T-helper 1 cell (primary cell): ENCODE results near the gene CRACR2B.

Source experiments
- DNase-seq, 5 donors: peaks; one replicate each; pipeline ENCODE4 v3.0.0-alpha.2; 2012 to 2020

CRACR2B gene

DNA sequence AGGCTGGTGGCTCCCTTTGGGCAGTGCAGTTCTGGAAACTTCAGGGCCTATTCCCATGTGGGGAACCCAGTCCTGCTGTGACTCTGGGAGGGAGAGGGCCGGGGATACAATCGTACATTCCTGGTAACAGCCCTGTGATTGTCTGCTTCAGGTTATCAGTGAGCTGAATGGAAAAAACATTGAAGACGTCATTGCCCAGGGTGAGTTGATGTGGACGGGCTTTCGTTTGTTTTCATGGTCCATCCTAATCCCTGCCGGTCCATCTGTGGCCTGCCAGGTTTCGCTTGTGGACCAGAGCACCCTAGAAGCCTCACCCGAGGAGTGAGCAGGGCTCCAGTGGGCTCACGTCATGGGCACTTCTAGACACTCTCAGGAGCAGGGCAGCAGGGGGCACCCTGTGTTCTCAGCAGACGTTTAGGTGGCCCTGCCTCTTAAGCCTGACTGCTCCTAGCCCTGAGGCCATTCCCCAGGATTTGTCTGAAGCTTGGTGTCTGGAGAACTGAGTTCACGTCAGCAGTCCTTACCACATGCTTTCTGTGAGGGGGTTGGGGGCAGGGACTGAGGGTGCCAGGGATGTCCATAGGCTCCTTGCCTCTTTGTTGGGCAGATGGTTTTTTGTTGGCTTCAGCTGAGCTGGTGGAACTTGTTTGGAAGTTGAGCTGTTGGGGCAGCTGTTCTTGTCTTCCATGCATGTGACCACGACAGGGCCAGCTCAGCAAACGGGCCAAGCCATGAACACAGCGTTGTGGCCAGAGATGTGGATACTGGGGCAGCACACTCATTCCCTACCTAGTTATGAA, 16.1 kb upstream of the CRACR2B start:
- DNase-seq, result no peak

DNA sequence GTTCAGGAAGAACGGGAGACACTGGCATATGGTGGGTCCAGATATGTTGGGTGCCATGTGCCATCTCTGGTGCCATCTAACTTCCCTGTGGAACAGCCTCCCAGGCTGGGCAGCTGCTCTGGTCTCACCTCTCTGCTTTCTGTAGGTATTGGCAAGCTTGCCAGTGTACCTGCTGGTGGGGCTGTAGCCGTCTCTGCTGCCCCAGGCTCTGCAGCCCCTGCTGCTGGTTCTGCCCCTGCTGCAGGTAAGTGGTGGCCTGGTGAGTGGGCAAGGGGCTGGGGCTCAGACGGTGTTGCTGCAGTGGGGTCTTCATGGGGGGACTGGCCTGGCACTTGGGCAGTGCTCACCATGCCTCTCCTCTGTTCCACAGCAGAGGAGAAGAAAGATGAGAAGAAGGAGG, 15.3 kb upstream of the CRACR2B start:
- DNase-seq, result no peak

DNA sequence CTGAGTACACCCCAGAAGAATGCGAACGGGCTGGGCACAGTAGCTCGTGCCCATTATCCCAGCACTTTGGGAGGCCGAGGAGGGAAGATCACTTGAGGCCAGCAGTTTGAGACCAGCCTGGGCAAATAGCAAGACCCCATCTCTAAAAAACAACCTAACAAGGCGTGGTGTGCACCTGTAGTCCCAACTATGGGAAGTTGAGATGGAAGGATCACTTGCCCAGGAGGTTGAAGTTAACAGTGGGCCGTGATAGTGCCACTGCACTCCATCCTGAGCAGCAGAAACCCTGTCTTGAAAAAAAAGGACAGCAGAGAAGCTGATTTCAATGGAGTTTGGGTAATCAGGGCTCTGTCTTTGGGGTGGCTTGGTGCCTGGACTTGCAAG, 14.7 kb upstream of the CRACR2B start:
- no peak for DNase-seq

DNA sequence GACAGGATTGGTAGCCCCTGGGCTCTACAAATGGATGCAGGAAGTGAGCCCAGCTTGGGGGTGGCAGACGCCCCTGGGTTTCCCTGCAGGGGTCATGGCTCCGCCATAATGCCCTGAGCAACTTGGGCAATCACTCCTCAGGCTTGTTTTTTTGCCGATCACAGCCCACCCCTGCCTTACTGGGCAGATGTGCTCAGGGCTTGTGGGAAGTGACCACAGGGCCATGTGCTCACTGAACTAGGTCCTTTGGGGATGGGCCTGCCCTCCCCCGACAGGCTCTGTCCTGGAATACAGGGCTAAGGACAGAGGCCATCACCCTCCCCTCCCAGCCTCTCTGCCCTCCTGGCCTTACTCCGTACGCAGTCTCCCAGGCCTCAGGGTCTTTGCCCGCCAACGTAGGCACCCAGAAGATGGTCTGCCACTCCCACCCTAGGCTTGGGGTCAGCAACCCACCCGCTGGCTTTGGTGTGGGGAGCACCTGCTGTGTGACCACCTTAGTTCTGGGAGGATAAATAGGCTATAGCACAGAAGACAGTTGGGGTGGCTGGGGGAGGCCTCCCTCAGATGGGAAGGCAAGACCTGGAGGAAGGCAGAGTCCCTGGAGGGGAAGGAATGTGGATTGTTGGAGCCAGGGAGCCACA, 14.1 kb upstream of the CRACR2B start:
- DNase-seq, result no peak

DNA sequence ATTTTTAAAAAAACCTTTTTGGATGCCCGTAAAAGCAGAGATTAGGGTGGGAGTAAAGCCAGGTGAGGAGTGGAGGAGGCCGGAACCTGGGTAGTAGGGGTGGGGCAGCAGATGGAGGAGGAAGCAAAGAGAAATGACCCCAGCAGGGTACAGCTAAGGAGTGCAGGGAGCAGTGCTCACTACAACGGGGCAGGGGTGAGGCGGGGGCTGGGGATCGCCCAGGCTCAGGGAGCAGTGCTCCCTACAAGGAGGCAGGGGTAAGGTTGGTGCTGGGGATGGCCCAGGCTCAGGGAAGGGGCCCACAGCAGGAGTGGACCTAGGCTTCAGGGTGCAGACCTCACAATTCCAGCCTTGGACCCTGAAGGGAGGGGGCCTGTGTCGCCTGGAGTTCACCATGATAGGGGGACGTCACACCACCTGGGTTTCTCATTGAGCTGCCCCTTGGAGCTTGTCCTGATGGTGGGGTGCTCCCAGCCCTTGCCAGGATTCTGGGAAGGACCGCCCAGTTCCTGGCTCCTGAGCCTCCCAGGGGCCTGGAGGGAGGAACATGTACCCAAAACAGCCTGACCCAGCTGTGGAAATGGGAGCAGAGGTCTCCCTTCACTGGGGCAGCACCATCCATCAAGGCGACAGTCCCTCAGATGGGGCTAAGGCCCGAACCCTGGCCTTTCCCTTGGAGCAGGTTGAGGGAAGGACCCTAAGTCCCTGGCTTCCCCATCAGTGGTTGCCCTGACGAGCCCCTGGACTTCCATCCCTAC, 11.9 kb upstream of the CRACR2B start:
- no peak for DNase-seq

DNA sequence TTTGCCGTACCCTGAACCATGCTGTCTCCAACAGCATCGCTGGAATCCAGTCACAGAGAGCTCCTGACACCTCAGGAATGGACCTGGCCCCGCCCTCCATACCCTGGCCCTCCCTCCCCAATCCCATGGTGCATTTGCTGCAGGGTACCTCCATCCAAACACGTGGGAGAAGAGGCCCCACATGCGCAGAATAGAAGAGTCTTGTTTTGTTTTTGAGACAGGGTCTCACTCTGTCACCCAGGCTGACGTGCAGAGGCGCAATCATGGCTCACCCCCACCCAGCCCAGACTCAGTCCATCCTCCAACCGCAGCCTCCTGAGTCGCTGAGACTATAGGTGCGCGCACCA, 11.3 kb upstream of the CRACR2B start:
- DNase-seq, result no peak

DNA sequence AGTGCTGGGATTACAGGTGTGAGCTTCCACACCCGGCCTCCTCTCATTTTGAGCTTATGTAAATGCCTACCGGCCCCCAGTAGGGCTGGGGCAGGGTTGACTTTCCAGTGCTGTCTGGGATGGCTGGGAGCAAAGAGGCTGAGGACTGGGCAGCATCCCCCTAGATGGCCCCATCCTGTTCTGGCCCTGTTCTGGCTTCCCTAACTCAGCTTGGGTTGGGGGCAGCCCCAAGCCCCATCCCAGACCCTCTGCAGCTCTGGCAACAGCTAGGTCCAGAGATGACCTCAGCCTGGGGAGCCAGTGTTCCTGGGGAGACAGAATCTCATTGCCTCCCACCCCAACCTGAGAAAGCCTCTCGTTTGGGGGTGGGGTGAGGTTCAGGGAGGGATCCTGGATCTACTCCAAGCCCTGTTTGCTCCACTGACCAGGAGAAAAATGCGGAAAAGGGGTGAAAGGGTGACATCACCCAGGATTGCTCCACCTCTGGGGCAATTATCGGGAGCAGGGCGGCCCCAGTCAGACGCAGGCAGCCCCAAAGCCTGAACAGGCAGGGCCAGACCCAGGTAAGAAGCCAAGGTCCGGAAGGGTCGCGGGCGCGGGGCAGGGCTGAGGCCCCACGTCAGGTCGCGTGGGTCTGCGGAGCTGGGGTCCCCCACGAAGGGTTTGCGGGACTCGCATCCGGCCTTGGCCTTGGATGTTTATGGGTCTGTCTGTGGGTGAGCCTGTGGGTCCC, 9.2 kb upstream of the CRACR2B start, which contains the start of gene PNPLA2:
Gene PNPLA2, plus strand, starts transcription at position 519 of the 733 bp plus-strand sequence. CDS start 805 bp downstream, outside the sequence.
- no peak for DNase-seq

DNA sequence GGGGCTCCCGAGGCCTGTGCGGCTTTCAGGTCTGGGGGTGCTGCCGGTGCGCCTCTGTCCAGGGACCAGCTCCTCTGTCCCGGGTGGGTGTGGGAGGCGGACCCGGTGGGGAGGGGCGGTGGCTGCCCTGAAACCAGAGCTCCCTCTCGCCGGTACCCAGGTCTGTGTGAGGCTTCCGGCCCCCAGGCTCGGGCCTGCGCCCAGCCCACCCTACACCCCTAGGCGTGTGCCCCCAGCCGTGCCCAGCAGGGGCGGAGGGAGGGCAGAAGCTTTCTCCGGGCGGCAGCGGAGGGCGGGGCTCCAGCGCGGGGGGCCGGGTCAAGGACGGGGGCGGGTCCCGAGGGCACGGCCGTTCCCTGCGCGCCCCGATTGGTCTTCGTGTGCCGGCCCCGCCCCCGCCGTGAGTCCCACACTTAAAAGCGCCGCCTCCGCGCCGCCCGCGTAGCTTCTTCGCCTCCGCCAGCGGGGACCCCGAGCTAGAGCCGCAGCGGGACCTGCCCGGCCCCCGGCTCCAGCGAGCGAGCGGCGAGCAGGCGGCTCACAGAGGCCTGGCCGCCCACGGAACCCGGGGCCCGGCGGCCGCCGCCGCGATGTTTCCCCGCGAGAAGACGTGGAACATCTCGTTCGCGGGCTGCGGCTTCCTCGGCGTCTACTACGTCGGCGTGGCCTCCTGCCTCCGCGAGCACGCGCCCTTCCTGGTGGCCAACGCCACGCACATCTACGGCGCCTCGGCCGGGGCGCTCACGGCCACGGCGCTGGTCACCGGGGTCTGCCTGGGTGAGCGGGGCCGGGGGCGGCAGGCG, 8.4 kb upstream of the CRACR2B start:
- DNase-seq, result peak; percentile 87 to 92 (median 90)

DNA sequence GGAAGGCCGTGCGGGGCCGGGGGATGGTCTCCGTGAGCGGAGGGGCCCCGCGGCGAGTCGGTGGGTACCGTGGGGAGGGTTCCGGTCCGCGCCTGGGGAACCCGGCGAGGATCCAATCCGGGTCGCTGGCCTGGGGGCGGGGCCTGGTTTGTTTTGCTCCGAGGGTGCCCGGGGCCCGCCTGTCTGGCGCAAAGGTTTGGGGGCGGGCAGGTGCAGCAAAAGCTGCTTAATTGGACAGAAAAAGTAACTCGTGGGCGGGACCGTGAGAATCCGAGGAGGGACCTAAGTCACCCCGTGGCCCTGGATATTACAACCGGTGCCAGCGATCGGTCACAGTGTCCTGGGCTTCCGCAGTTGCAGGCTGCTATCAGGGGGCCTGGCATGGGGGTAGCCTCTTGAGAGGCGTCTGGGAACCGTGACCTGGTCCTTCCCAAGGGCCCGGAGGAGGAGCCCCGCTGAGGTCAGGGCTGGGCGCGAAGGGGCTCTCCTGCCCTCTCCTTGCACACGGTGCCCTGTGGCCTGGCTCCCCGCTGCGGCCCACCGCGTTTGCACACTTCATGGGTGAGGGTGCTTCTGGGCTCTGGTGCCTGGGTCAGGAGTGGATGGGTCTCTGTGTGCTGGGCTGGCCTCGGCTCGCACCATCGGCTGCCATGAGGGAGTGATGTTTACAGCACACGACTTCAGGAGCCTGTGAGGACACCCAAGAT, 7.6 kb upstream of the CRACR2B start:
- peak; percentile 90 to 97 (median 94) for DNase-seq

DNA sequence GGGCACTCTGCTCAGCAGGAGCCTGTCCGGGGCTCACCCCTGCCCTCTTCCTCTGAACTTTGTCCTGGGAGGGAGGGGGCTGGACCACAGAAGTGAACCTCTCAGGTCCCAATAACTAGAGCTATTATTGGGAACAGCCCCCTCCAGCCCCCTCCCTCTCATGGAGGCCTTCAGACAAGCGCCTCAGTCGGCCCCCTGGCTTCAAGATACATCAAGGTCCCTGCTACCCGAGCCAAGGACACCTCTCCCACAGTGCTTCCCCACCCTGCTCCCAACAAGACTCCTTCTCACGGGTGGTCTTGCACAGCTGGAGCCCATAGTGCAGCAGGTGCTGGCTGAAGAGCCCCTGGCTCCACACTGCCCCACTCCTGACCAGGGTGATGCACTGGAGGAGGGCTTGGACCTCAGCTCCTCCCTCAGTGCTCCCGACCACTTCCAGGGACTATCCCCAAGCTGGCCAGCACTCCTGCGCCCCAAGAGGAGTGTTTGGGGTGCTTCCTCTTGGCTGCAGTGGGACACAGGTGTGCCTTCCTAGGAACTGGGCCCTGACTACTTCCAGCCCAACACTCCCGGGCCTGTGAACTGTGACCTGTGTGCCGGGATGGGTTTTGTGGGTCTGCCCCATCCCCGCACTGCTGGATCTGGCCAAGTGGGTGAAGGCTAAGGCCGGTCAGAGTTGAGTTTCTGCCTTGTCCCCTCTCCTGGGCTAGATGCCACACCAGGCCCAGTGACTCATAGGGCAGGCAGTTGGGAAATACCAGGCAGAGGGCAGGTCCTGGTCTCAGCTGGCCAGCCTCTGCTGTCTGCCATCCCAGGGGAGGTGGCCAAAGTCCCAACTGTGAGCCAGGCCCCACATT, 6.8 kb upstream of the CRACR2B start:
- DNase-seq, result no peak

DNA sequence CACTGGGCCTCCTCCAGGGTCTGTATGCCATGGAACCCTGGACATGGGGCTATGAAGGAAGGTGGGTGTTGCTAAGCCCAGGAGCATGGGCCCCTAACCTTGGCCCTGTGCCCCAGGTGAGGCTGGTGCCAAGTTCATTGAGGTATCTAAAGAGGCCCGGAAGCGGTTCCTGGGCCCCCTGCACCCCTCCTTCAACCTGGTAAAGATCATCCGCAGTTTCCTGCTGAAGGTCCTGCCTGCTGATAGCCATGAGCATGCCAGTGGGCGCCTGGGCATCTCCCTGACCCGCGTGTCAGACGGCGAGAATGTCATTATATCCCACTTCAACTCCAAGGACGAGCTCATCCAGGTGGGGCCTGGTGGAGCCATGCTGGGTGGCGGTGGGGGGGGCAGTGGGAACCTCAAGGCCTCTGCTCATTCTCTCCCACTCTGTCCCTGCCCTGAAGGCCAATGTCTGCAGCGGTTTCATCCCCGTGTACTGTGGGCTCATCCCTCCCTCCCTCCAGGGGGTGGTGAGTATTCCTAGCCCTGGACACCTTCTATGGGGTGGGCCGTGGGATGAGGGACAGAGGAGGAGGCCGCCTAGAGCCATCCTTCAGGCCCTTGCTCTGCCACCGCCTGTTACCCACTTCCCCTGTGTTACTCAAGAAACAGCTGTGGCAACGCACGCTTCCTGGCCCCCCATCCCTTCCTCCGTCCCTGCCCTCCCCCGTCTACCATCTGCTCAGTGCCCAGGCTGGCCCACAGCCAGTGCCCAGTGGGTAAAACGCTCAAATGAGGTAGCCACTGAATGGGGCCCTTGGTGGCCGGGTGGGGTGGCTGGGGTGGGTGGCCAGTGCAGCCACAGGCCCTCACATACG, 6.0 kb upstream of the CRACR2B start:
- no peak for DNase-seq

DNA sequence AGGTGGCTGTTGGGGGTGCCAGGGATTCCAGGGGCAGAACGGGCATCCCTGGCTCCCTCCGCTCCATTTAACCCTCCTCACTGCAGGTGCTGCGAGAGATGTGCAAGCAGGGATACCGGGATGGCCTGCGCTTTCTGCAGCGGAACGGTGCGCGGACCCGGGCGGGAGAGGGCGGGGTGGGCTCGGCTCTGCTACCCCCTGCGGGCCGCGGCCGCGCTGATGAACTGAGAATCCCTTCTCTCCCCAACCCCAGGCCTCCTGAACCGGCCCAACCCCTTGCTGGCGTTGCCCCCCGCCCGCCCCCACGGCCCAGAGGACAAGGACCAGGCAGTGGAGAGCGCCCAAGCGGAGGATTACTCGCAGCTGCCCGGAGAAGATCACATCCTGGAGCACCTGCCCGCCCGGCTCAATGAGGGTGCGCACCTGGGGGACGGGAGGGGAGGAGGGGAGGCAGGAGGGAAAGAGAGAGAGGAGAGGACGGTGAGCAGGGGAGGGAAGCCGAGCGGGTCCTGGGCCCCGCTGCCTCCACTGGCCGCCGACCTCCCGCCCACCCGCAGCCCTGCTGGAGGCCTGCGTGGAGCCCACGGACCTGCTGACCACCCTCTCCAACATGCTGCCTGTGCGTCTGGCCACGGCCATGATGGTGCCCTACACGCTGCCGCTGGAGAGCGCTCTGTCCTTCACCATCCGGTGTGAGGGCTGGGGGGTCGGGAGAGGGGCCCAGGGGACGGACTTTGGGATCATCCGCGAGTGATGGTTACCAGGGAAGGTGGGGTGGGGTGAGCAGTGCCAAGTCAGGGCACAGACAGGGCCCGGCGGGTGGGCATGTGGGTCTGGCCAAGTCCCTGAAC, 4.1 kb upstream of the CRACR2B start:
- no peak for DNase-seq

DNA sequence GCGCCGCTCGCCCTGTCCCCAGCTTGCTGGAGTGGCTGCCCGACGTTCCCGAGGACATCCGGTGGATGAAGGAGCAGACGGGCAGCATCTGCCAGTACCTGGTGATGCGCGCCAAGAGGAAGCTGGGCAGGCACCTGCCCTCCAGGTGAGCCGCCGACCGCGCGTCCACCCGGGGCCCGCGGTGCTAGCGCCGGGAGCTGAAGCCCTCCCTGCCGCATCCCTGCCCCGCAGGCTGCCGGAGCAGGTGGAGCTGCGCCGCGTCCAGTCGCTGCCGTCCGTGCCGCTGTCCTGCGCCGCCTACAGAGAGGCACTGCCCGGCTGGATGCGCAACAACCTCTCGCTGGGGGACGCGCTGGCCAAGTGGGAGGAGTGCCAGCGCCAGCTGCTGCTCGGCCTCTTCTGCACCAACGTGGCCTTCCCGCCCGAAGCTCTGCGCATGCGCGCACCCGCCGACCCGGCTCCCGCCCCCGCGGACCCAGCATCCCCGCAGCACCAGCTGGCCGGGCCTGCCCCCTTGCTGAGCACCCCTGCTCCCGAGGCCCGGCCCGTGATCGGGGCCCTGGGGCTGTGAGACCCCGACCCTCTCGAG, 3.3 kb upstream of the CRACR2B start:
- DNase-seq, result no peak

DNA sequence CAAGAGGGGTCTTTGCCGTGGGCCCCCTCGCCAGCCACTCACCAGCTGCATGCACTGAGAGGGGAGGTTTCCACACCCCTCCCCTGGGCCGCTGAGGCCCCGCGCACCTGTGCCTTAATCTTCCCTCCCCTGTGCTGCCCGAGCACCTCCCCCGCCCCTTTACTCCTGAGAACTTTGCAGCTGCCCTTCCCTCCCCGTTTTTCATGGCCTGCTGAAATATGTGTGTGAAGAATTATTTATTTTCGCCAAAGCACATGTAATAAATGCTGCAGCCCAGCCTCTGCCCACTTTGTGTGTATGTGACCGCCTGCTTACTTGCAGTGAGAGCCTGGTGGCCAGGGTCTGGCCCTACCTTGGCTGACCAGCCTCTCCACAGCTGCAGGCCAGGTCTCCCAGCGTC, 2.8 kb upstream of the CRACR2B start:
- no peak for DNase-seq

DNA sequence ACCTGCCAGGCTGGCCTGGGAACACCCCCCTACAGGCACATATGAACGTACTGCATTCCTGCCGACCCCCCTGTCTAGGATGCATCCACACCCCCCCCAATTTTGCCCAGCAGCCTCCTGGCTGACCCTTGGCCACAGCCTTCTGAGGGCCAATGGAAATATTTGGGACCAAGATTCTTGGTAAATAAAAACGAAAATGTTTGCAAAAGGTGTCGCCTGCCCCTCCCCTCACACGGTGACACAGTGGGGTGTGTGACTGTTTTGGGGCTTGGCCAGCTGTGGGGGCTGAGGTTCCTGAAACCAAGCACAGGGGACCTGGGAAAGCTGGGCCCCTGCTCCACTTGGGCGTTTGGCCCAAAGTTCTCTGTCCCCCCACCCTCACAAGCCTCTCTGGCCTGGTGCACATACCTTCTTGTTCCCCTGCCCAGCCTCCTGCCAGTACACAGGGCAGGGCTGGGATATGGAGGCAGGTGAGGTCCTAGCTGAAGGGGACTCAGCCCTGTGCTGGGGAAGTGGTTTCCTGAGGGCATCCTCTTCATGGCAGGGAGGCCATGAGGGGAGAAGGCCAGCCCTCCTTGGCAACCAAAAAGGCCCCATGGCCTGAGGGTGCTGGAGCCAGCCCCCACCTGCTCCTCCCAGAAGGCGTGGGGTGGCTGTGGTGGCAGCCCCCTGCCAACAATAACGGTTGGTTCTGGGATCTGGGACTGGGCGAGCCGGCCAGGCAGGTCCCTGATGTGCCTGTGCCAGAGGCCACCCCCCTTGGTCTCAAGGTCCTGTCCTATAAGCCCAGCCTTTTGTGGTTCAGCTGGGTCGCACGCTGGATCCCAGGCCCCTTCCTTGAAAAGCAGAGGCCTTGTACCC, 2.1 kb upstream of the CRACR2B start:
- no peak for DNase-seq

DNA sequence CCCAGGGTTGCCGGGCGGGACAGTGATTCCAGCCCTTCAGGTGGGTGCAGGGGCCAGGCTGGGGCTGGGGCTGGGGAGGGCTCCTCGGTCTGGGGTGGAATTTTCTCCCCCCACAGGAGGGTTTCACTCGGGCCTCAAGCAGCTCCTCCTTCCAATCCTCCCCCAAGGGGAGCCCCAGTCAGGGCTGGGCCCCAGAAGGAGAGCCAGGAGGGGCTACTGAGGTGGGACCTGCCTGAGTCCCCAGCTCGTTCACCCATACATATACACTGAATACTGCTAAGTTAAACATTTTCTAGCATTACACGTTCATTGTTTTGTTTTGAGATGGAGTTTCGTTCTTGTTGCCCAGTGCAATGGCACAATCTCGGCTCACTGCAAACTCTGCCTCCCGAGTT, 1.5 kb upstream of the CRACR2B start:
- DNase-seq, result no peak

DNA sequence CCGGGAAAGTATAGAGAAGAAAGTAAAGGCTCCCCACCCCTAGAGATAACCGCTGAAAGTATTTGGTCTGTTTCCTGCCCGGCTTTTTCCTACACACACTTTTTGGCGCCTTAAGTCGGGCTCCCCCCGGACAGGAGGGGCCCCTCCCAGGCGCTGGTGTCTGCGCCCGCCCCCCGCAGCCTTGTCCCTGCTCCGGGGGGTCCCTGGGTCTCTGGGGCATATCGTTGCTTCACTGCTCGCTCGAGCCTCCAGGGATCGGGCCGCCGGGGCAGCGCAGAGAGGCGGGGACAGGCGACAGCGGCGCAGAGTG, 928 bp upstream of the CRACR2B start:
- no peak for DNase-seq
